HG02852 (cell line): Measurements from ENCODE around the gene ADGRA1.
"Not testable (repeated sequence)": the region's sequence is repeated elsewhere in the genome, so short reads cannot be mapped to it uniquely, and the experiment has no call there.

Experiments used
- ATAC-seq: cut with Tn5 transposase; IDR thresholded peaks from one replicate; pipeline ENCODE4 v1.9.1; 2021; ENCODE audit warnings: mild to moderate bottlenecking, moderate library complexity; ENCODE audit not compliant: unreplicated experiment

Gene ADGRA1

DNA sequence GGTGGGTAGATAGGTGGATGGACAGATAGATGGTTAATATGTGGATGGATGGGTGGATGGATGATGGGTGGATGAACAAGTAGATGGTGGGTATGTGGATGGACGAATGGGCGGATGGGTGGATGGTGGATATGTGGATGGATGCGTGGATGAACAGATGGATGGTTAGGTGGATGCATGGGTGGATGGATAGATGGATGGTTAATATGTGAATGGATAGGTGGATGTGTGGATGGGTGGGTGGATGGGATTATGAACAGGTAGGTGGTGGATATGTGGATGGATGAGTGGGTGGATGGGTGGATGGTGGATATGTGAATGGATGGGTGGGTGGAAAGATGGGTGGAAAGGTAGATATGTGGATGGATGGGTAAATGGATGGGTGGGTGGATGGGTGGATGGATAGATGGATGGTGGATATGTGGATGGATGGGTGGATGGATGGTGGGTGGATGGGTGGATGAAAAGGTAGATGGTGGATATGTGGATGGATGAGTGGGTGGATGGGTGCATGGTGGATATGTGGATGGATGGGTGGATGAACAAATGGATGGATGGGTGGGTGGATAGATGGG, 87.1 kb downstream of the ADGRA1 start:
- ATAC-seq: no peak

GRCh38 chr10:133175624-133176023, 87.9 kb downstream of the ADGRA1 start:
- ATAC-seq: not testable (repeated sequence)

DNA sequence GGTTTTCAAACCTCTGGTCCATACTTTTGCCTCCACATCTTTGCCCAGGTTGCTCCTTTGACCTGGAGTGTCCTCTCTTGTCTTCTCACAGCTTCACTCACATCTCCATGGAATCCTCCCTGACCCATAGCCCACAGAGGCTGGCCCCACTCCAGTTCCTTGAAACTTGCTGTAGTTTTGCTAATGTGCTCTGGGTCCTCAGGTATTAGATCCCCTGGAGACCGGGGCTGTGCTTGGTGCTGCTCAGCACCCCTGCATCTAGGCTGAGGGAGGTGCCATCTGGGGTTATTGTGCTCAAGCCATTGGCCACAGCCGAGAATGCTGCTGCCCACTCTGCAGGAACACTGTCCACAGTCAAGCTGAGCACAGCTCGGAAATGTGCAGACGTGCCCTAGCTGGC, 88.8 kb downstream of the ADGRA1 start:
- no peak for ATAC-seq

DNA sequence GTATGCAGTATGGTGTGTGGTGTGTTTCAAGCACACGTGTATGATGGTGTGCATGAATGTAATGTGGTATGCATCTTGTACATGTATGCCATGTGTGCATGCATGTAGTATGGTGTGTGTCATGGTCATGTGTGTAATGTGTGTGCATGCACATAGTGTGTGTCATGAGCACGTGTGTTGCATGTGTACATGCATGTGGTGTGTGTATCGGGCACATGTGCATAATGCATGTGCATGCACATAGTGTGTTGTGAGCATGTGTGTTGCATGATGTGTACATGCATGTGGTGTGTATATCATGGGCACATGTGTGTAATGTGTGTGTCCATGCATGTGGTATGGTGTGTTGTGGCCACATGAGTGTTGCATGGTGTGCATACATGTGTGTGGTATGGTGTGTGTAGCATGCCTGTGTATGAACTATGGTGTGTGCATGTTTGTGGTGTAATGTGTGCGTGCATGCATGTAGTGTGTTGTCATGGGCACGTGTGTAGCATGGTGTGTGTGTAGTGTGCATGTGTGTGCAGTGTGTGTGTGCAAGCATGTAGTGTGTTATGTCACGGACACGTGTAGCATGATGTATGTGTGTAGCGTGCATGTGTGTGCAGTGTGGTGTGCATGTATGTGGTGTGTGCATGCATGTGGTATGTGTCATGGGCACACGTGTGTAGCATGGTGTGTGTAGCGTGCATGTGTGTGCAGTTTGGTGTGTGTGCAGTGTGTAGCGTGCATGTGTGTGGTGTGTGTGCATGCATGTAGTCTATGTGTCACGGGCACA, 89.8 kb downstream of the ADGRA1 start:
- ATAC-seq: no peak

DNA sequence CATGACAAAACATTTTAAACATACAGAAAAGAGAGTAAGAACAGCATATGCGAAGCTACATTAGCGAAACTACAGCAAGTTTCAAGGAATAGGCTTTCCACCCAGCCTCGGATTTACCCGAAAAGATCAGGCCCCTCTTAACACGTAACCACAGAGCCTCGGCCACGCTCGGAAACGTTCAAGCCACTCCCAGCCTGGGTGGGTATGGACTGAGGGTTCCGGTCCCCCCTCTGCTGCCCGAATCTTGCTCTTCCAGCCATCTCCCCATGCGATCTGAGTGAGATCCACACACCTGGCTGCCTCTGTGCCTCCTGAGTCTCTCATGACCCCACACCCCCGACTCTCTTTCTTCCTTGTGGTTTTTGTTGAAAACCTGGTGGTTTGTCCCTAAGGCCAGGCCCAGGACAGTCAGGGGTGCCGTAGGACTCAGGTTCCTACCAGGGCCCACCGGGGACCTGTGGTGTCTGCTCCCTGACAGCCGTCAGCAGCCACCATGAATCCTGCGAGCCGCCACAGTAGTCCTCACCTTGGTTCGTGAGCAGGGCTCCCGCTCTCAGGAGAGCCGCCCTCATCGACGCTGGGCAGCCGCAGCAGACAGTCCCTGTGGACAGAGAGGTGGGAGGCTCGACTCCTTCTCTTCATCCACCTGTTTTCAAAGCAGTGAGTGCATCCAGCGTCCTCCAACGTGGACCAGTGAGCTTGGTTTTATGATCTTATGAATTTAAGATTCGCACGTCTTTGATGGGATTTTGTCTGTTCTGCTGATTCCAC, 90.8 kb downstream of the ADGRA1 start:
- no peak for ATAC-seq

GRCh38 chr10:133179128-133179520, 91.4 kb downstream of the ADGRA1 start:
- no peak for ATAC-seq

DNA sequence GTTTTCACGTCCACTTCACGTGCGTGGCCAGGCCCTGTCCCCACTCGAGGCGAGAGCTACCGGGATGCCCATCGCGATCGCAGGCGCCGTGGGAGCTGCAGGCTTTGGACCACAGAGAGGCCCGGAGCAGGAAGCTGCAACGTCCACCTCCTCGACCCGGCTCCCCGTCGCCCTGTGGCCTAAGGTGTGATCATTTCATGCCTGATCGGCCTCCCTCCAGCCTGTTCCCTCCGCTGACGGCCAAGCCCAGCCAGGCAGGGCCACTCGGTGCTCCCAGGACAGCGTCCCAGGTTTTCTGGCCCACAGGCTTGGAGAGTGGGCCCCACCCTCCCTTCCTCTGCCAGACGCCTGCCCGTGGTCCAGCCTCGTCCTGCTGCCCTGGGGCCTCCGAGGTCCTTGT, 91.9 kb downstream of the ADGRA1 start:
- no peak for ATAC-seq

DNA sequence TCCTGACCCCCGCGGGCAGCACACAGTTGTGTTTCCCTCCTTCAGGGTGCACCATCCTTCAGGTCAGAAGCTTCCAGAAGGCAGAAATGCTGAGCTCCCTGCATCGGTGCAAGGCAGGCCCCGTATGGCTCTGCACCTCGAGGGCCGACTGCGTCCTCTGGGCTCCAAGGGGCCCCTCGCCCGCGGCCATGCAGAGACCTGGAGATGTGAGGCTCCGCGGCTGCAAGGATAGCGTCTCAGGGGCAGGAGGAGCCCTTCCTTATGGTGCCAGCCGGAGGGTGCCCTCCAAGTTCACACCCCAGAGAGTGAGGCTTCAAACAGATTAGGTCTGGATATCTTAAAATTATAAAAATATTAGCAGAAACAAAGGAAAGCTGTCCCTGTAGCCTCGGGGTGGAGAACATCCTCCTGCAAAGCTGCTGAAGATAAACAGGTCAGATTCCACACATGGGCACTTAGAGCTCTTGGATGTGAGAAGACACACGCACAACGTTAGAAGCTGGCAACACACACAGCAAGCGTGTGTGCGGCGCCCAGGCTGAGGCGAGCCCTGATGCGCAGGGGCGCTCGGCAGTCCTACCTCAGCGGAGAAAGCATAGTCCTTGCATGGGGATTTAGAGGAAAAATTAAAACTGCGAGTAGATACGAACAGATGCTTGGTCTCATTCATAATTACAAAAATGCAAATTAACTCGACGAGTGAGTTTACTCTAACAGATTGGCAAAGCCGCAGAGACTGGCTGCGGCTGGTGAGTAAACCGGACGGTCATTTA, 92.7 kb downstream of the ADGRA1 start:
- no peak for ATAC-seq

- no peak for ATAC-seq
These were observed 93.4 kb downstream of the ADGRA1 start for GRCh38 chr10:133180965-133181639.
